A172 (cell line): Measurements from ENCODE around the gene XRCC4. TPM values are rescaled to one million over a fixed set of nuclear protein-coding genes. Genes with fewer than 3 reads are reported as not detected.
"Not testable (repeated sequence)": the region's sequence is repeated elsewhere in the genome, so short reads cannot be mapped to it uniquely, and the experiment has no call there.

ENCODE experiments used
- DNase-seq: peaks from one replicate; pipeline ENCODE4 v3.0.0-alpha.2; 2015; ENCODE audit warnings: low spot score
- total RNA-seq: library from RNA; depleted of rRNA; stranded (reverse); fragments of >200 nt; shearing (Covaris generic); gene quantifications from 2 replicates; pipeline ENCODE4 v1.2.3, GENCODE V29; 2014

The XRCC4 gene
- total RNA-seq, 1 experiment from 2014 or later: 47.7 TPM

DNA sequence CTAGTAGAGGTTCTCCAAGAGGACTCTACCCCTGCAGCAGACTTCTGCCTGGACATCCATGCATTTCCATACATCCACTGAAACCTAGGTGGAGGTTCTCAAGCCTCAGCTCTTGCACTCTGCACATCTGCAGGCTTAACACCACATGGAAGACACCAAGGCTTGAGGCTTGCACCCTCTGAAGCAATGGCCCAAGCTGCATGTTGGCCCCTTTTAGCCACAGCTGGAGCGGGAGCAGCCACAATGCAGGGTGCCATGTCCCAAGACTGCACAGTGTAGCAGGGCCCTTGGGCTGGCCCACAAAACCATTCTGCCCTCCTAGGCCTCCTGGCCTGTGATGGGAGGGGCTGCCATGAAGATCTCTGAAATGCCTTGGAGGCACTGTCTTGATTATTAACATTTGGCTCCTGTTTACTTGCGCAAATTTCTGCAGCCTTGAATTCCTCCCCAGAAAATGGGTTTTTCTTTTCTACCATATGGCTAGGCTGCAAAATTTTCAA is 271.0 kb downstream of the XRCC4 start:
- no peak for DNase-seq

- no peak for DNase-seq
These were observed 275.9 kb downstream of the XRCC4 start for GRCh38 chr5:83353231-83353630.

GRCh38 chr5:83353774-83354173 is 276.4 kb downstream of the XRCC4 start:
- DNase-seq: no peak

- no peak for DNase-seq
These were observed 277.6 kb downstream of the XRCC4 start for GRCh38 chr5:83354958-83355357.

- DNase-seq: not testable (repeated sequence)
These were observed 278.2 kb downstream of the XRCC4 start for GRCh38 chr5:83355482-83356014.

- DNase-seq: no peak
These were observed 280.4 kb downstream of the XRCC4 start for GRCh38 chr5:83357621-83358231.

- DNase-seq: peak; percentile 67
These were observed 283.2 kb downstream of the XRCC4 start for GRCh38 chr5:83360573-83360972.

DNA sequence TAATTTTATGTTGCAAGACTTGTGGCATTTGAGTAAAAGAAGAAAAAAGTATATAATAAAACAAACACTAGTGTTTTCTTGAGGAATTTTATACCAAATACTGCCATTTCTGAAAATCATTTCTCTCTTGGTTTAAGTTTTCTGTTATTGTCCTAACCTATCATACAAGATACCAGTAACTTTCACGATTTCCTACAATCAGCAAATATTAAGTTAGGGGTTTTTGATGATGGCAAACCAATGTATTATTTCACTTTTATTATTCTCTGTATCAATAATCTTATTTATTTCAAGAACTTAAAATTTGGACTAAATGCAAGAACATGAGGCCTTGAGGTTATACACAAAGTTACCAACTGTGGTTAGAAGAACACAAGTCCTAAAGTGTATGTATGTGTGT is 285.2 kb downstream of the XRCC4 start:
- no peak for DNase-seq

DNA sequence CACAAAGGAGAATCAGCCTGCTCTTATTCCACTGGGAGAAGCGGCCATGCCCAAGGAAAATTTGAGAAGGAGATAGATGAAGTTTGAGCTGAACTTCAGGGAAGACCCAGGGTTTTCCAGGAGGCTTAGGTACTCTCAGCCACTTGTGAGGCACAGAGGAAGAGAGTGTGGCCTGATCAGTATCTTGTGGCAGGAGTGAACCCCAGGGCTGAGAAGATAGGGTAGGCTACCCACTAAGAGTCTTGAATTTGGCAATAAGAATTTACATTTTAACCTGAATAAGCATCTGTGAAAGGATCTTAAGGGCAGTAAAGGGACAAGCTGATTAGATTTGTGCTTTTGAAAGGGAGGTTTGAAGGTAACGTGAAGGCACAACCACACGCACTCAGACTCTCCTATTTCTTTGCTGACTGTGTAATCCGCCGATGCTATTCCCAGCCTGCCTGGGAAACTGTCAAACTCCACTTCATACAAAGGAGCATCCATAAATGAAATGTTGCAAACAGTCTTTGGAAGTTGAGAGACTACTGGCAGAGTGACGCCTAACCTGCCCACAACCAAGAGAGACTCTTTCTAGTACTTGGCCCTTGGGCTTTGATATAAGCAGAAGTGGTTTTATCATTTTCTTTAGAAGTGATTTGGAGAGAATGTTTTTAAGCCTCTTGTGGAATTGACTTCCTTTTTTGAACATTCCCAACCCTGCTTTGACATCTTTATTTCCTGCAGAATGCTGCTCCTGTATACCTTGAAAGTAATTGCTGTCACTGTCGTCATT is 286.0 kb downstream of the XRCC4 start:
- no peak for DNase-seq

GRCh38 chr5:83363886-83364275 is 286.5 kb downstream of the XRCC4 start:
- no peak for DNase-seq

- no peak for DNase-seq
These were observed 287.3 kb downstream of the XRCC4 start for GRCh38 chr5:83364312-83365299.

- peak; percentile 84 for DNase-seq
These were observed 291.0 kb downstream of the XRCC4 start for GRCh38 chr5:83368319-83368718.

GRCh38 chr5:83368835-83369234 is 291.5 kb downstream of the XRCC4 start:
- DNase-seq: no peak

DNA sequence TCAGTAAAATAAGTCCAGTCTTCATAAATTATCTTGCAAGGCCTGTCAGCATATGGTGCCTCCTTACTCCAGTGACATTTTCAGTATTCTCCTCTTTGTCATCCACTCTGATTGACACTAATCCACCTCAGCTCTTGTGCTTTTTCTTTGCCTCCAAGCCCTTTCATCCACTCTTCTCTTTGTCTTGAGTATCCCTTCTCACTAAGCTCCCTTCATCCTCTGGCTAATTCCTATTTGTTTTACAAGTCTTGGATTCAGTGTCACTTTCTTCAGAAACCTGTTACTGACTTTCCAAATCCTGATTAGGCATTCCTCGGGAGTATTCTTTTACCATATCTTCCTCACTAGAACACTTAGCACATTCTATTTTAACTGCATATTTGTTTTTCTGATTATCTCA is 293.6 kb downstream of the XRCC4 start:
- DNase-seq: no peak

- no peak for DNase-seq
These were observed 294.4 kb downstream of the XRCC4 start for GRCh38 chr5:83371726-83372125.

DNA sequence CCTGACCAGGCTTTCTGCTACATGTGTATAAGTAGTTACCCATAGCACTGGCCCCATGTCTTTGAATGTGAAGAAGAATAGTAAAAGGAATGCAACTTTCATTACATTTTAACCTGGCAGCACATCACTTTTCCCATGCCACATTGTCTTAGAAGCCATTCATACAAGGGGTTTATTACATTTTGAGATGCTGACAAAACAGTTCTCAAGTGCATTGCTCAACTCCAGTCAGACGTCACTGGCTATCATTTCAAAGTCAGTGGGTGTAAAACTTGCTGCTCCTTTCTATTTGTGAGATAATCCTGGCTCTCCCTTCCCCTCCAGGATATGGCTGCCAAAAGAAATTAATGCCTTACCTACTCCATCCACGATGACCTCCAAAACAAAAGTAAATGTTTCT is 297.2 kb downstream of the XRCC4 start:
- no peak for DNase-seq

DNA sequence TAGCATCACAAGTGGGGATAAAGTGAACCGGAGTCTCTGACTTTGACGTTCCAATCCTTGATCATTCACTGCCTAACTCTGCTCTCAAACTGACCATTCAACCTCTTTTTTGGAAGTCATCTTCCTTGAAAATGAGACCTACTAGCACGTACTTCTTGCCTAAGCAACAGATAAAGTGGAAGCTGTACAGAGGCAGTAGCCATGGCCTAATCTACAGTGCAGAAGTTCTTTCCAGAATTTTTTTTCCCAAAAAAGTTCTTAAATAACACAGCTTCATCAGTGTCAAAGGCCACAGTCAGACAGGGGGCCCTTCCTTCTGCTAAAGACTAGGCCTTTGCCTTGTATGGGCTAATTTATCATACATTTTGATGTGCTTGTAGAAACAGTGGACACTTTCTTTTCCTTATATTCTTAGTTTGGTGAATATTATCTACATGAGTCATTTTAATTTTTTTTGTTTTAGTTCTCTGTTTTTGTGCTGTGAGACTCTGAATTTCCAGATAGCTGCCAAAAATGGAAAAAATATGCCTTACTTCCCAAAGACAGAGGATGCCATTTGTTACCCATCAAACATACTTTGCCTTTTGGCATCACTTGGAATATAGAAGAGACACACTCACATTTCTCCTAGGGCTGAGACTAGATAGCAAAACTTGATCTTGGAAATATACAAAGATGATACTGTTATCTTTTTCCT is 297.9 kb downstream of the XRCC4 start:
- DNase-seq: no peak

- DNase-seq: no peak
These were observed 299.1 kb downstream of the XRCC4 start for GRCh38 chr5:83376461-83376860.

GRCh38 chr5:83377131-83377865 is 300.0 kb downstream of the XRCC4 start:
- peak; percentile 42 for DNase-seq

DNA sequence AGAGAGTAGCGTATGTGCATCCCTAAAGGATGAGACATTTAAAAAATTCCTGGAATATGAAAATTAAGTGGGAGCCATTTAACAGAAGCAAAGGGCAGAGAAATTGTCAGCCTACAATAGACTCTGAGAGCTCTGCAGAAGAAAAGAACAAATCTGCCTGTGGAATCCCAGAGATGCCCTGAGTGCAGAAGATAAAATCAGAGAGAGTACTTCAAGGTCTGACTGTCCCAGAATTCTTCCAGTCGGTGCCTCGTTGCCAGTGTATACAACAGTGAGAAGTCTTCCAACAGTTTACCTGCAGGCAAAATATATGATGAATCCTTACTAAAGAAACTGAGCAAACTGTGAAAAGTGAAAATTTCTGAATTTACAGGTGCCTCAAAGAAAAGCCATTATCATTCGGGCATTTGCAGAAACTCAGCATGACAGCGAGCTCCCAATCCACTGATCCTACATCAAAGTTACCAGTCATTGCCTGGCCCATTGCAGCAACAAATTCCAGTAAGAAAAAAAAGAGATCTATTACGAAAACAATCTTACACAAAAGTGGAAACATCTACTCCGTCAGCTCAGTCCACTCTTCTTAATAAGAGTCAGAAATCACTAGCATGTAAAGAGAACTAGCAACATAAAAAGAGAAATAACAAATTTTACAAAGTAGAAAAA is 301.4 kb downstream of the XRCC4 start:
- DNase-seq: no peak
